ENCODE measurements around the gene UBALD2. TPM values are rescaled to one million over a fixed set of nuclear protein-coding genes. Genes with fewer than 3 reads are reported as not detected.
"Not testable (repeated sequence)": the region's sequence is repeated elsewhere in the genome, so short reads cannot be mapped to it uniquely, and the experiment has no call there.

UBALD2 gene
- polyA plus RNA-seq, 2 donors: 35.4 to 49.7 TPM

DNA sequence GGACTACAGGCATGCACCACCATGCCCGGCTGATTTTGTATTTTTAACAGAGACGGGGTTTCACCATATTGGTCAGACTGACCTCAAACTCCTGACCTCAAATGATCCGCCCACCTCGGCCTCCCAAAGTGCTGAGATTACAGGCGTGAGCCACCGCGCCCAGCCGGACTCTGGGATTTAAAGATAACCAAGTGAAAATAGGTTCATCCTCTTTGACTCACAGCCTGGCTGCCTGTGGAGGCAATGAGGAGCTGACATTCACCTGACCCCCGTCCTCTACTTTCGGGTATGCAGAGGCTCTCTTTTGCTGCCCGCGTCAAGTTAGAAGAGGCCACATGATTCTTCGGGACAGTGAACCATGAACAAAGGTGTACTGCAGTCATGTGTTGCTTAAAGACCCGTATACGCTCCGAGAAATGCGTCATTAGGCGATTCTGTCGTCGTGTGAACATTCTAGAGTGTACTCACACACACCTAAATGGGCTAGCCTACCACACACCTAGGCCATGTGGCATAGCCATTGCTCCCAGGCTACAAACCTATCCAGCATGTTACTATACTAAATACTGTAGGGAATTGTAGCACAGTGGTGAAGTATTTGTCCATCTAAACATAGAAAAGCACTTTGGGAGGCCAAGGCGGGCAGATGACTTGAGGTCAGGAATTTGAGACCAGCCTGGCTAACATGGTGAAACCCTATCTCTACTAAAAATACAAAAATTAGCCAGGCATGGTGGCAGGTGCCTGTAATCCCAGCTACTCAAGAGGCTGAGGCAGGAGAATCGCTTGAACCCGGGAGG is 12.0 kb upstream of the UBALD2 start:
- H3K36me3 ChIP-seq (ENCODE audit: control insufficient read depth in 2 of 2, insufficient read depth in 2 of 2, low read length in 1 of 2); H3K27me3 ChIP-seq (ENCODE audit: control insufficient read depth in 1 of 2, insufficient read depth in 2 of 2, low read length in 2 of 2); H3K4me1 ChIP-seq (ENCODE audit: control insufficient read depth in 2 of 2, insufficient read depth in 2 of 2, low read length in 1 of 2); H3K4me3 ChIP-seq (ENCODE audit: low read depth in 1 of 2, low read length in 2 of 2); H3K9me3 ChIP-seq (ENCODE audit: control insufficient read depth in 2 of 2, insufficient read depth in 1 of 2, low read depth in 1 of 2, low read length in 1 of 2): not testable (repeated sequence)
- H3K27ac ChIP-seq (ENCODE audit: low read depth in 2 of 2, low read length in 1 of 2): peak overlapping the region in 1 of 2 donors; percentile 26
- WGBS, 2 donors: 87 to 91% methylated on average over 23 of the region's 23 CpGs

DNA sequence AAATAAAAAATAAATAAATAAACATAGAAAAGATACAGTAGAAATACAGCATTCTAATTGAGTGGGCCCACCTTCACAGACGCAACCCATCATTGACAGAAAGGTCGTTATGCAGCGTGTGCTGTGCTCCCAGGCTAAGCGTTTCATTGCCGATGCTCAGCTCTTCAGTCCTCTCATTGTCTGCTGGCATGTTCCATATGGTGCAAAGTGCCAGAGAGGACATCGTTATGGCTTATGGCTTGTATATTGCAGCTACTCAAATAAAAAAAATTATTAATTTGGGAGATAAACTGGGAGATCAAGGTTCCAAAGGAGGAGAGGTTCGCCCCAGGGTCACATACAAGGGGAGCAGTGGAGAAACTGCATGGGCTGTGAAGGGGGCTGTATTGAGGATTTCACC is 11.3 kb upstream of the UBALD2 start:
- no peaks in the 10 kb centered on the region for H3K27me3 ChIP-seq (ENCODE audit: control insufficient read depth in 1 of 2, insufficient read depth in 2 of 2, low read length in 2 of 2)
- peaks cover 0 to 7% of the 10 kb centered on the region in 2 donors for H3K4me1 ChIP-seq (ENCODE audit: control insufficient read depth in 2 of 2, insufficient read depth in 2 of 2, low read length in 1 of 2)
- no peaks in the 10 kb centered on the region for H3K9me3 ChIP-seq (ENCODE audit: control insufficient read depth in 2 of 2, insufficient read depth in 1 of 2, low read depth in 1 of 2, low read length in 1 of 2)
- 88 to 91% methylated on average over 7 of the region's 7 CpGs for WGBS, 2 donors
- H3K4me3 ChIP-seq (ENCODE audit: low read depth in 1 of 2, low read length in 2 of 2): no peak overlapping the region
- H3K36me3 ChIP-seq (ENCODE audit: control insufficient read depth in 2 of 2, insufficient read depth in 2 of 2, low read length in 1 of 2): no peaks in the 10 kb centered on the region
- no peak overlapping the region for H3K27ac ChIP-seq (ENCODE audit: low read depth in 2 of 2, low read length in 1 of 2)

DNA sequence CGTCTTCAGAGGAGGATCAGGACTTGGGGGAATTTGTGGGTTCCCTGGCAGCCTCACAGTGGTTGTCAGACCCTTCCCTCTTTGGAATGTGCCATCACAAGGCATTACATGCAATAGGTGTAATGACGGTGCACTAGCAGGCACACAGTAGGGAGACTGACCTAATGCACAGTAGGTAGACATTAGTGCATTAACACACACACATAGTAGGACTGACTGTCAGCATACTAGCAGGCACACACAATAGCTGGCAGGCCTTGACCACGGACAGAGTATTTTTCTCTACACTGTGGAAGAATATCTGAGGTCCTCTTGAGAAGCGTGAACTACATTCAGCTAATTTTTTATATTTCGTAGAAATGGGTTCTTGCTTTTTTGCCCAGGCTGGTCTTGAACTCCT is 10.9 kb upstream of the UBALD2 start:
- H3K36me3 ChIP-seq (ENCODE audit: control insufficient read depth in 2 of 2, insufficient read depth in 2 of 2, low read length in 1 of 2): no peaks in the 10 kb centered on the region
- H3K27me3 ChIP-seq (ENCODE audit: control insufficient read depth in 1 of 2, insufficient read depth in 2 of 2, low read length in 2 of 2): no peaks in the 10 kb centered on the region
- H3K9me3 ChIP-seq (ENCODE audit: control insufficient read depth in 2 of 2, insufficient read depth in 1 of 2, low read depth in 1 of 2, low read length in 1 of 2): no peaks in the 10 kb centered on the region
- WGBS, 2 donors: 85 to 90% methylated on average over 5 of the region's 5 CpGs
- no peak overlapping the region for H3K4me3 ChIP-seq (ENCODE audit: low read depth in 1 of 2, low read length in 2 of 2)
- H3K27ac ChIP-seq (ENCODE audit: low read depth in 2 of 2, low read length in 1 of 2): no peak overlapping the region
- peaks cover 0 to 7% of the 10 kb centered on the region in 2 donors for H3K4me1 ChIP-seq (ENCODE audit: control insufficient read depth in 2 of 2, insufficient read depth in 2 of 2, low read length in 1 of 2)

GRCh38 chr17:76255801-76256429 is 9.2 kb upstream of the UBALD2 start:
- Histone ChIP-seq H3K36me3 (ENCODE audit: control insufficient read depth in 2 of 2, insufficient read depth in 2 of 2, low read length in 1 of 2) (no peaks in the 10 kb centered on the region), H3K27me3 (ENCODE audit: control insufficient read depth in 1 of 2, insufficient read depth in 2 of 2, low read length in 2 of 2) (no peaks in the 10 kb centered on the region), H3K9me3 (ENCODE audit: control insufficient read depth in 2 of 2, insufficient read depth in 1 of 2, low read depth in 1 of 2, low read length in 1 of 2) (no peaks in the 10 kb centered on the region), H3K4me3 (ENCODE audit: low read depth in 1 of 2, low read length in 2 of 2) (no peak overlapping the region), H3K27ac (ENCODE audit: low read depth in 2 of 2, low read length in 1 of 2) (no peak overlapping the region), H3K4me1 (ENCODE audit: control insufficient read depth in 2 of 2, insufficient read depth in 2 of 2, low read length in 1 of 2) (peaks cover 0 to 9% of the 10 kb centered on the region in 2 donors)
- 62 to 80% methylated on average over 6 of the region's 6 CpGs for WGBS, 2 donors

DNA sequence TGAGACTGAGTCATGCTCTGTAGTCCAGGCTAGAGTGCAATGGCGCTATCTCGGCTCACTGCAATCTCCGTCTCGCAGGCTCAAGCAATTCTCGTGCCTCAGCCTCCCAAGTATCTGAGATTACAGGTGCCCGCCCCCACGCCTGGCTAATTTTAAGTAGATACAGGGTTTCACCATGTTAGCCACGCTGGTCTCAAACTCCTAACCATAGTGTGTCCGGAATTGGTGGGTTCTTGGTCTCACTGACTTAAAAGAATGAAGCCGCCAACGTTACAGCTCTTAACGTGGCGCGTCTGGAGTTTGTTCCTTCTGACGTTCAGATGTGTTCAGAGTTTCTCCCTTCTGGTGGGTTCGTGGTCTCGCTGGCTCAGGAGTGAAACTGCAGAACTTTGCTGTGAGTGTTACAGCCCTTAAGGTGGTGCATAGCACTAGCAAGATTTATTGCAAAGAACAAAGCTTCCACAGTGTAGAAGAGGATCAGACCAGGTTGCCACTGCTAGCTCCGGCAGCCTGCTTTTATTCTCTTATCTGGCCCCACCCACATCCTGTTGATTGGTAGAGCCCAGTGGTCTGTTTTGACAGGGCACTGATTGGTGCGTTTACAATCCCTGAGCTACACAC is 8.6 kb upstream of the UBALD2 start:
- not testable (repeated sequence) for H3K36me3 ChIP-seq (ENCODE audit: control insufficient read depth in 2 of 2, insufficient read depth in 2 of 2, low read length in 1 of 2); H3K4me1 ChIP-seq (ENCODE audit: control insufficient read depth in 2 of 2, insufficient read depth in 2 of 2, low read length in 1 of 2); H3K4me3 ChIP-seq (ENCODE audit: low read depth in 1 of 2, low read length in 2 of 2); H3K27ac ChIP-seq (ENCODE audit: low read depth in 2 of 2, low read length in 1 of 2); H3K27me3 ChIP-seq (ENCODE audit: control insufficient read depth in 1 of 2, insufficient read depth in 2 of 2, low read length in 2 of 2); H3K9me3 ChIP-seq (ENCODE audit: control insufficient read depth in 2 of 2, insufficient read depth in 1 of 2, low read depth in 1 of 2, low read length in 1 of 2)
- WGBS, 2 donors: 79 to 82% methylated on average over 19 of the region's 19 CpGs

- Histone ChIP-seq H3K36me3 (ENCODE audit: control insufficient read depth in 2 of 2, insufficient read depth in 2 of 2, low read length in 1 of 2) (no peaks in the 10 kb centered on the region), H3K9me3 (ENCODE audit: control insufficient read depth in 2 of 2, insufficient read depth in 1 of 2, low read depth in 1 of 2, low read length in 1 of 2) (no peaks in the 10 kb centered on the region), H3K27ac (ENCODE audit: low read depth in 2 of 2, low read length in 1 of 2) (peak overlapping the region in 1 of 2 donors; percentile 9), H3K4me3 (ENCODE audit: low read depth in 1 of 2, low read length in 2 of 2) (no peak overlapping the region), H3K4me1 (ENCODE audit: control insufficient read depth in 2 of 2, insufficient read depth in 2 of 2, low read length in 1 of 2) (peaks cover 0 to 5% of the 10 kb centered on the region in 2 donors), H3K27me3 (ENCODE audit: control insufficient read depth in 1 of 2, insufficient read depth in 2 of 2, low read length in 2 of 2) (no peaks in the 10 kb centered on the region)
- WGBS, 2 donors: 89 to 90% methylated on average over 7 of the region's 7 CpGs
These were observed 4.9 kb upstream of the UBALD2 start for GRCh38 chr17:76260220-76260619.

- H3K9me3 ChIP-seq (ENCODE audit: control insufficient read depth in 2 of 2, insufficient read depth in 1 of 2, low read depth in 1 of 2, low read length in 1 of 2): no peaks in the 10 kb centered on the region
- H3K36me3 ChIP-seq (ENCODE audit: control insufficient read depth in 2 of 2, insufficient read depth in 2 of 2, low read length in 1 of 2): no peaks in the 10 kb centered on the region
- no peaks in the 10 kb centered on the region for H3K27me3 ChIP-seq (ENCODE audit: control insufficient read depth in 1 of 2, insufficient read depth in 2 of 2, low read length in 2 of 2)
- no peak overlapping the region for H3K4me3 ChIP-seq (ENCODE audit: low read depth in 1 of 2, low read length in 2 of 2)
- peak overlapping the region in 1 of 2 donors; percentile 37 for H3K27ac ChIP-seq (ENCODE audit: low read depth in 2 of 2, low read length in 1 of 2)
- 70 to 74% methylated on average over 5 of the region's 5 CpGs for WGBS, 2 donors
- H3K4me1 ChIP-seq (ENCODE audit: control insufficient read depth in 2 of 2, insufficient read depth in 2 of 2, low read length in 1 of 2): peaks cover 0 to 5% of the 10 kb centered on the region in 2 donors
These were observed 4.5 kb upstream of the UBALD2 start for GRCh38 chr17:76260669-76261068.

DNA sequence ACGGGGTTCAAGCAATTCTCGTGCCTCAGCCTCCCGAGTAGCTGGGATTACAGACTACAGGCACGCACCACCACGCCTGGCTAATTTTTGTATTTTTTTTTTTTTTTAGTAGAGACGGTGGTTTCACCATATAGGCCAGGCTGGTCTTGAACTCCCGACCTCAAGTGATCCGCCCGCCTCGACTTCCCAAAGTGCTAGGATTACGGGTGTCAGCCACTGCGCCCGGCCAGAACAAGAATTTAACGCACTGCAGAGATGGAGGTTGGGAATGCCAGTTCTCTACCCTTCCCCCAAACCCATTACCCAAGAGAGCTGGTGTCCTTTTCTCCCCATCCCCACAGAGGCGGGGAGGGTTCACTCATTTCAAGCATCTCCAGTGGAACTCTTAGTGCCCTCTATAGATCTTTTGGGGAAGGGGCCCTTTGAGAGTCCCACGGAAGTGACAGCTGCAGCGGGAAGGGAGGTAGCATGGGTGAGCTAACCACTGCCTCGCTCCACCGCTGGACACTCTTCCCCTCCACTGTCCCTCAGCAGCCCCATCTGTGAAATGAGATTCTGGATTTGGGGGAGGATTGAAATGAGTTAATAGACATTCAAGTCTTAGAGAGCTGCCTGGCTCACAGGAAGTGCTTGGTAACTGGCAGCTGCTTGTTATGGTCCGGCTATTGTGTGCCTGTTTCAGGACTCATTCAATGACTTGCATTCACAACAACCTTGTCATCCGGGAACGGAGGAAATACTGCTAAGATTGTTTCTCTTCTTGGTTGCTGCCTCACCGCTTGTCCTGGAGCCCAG is 3.5 kb upstream of the UBALD2 start:
- no peak overlapping the region for H3K4me3 ChIP-seq (ENCODE audit: low read depth in 1 of 2, low read length in 2 of 2)
- no peaks in the 10 kb centered on the region for H3K36me3 ChIP-seq (ENCODE audit: control insufficient read depth in 2 of 2, insufficient read depth in 2 of 2, low read length in 1 of 2)
- 87 to 88% methylated on average over 23 of the region's 23 CpGs for WGBS, 2 donors
- H3K27ac ChIP-seq (ENCODE audit: low read depth in 2 of 2, low read length in 1 of 2): peak overlapping the region in 1 of 2 donors; percentile 94
- H3K9me3 ChIP-seq (ENCODE audit: control insufficient read depth in 2 of 2, insufficient read depth in 1 of 2, low read depth in 1 of 2, low read length in 1 of 2): no peaks in the 10 kb centered on the region
- peaks cover 0 to 5% of the 10 kb centered on the region in 2 donors for H3K4me1 ChIP-seq (ENCODE audit: control insufficient read depth in 2 of 2, insufficient read depth in 2 of 2, low read length in 1 of 2)
- H3K27me3 ChIP-seq (ENCODE audit: control insufficient read depth in 1 of 2, insufficient read depth in 2 of 2, low read length in 2 of 2): no peaks in the 10 kb centered on the region

DNA sequence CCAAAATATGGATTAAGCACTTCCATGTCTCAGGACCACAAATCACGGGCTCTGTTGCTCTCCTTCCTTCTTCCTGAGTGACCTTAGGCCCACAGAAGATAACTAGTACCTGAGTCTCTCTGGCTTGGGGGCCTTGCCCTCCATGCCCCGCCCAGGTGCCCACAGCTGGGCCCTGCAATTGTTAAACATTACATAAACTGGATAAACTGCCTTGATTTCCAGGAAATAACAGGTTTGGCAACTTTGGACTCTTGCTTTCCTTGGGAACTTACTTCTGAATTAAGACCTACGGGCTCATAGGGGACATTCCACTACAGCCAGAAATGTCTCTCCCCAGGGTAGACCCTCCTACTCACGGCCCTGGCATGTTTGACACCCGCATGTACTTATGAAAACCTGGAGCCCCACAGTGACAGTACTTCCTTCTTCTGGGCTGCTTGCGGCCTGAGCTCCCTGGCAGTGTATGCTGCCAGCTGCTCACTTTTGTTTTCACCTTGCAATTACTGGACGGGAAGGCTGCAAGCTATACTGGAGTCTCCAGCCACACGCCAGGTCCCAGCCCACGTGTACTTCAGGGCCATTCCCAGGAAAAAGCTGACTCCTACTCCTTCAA is 2.3 kb upstream of the UBALD2 start:
- Histone ChIP-seq H3K27me3 (ENCODE audit: control insufficient read depth in 1 of 2, insufficient read depth in 2 of 2, low read length in 2 of 2) (no peaks in the 10 kb centered on the region), H3K4me3 (ENCODE audit: low read depth in 1 of 2, low read length in 2 of 2) (no peak overlapping the region), H3K36me3 (ENCODE audit: control insufficient read depth in 2 of 2, insufficient read depth in 2 of 2, low read length in 1 of 2) (no peaks in the 10 kb centered on the region), H3K9me3 (ENCODE audit: control insufficient read depth in 2 of 2, insufficient read depth in 1 of 2, low read depth in 1 of 2, low read length in 1 of 2) (no peaks in the 10 kb centered on the region), H3K4me1 (ENCODE audit: control insufficient read depth in 2 of 2, insufficient read depth in 2 of 2, low read length in 1 of 2) (peaks cover 0 to 5% of the 10 kb centered on the region in 2 donors), H3K27ac (ENCODE audit: low read depth in 2 of 2, low read length in 1 of 2) (peak overlapping the region; percentile 94 to 95)
- 35 to 39% methylated on average over 9 of the region's 9 CpGs for WGBS, 2 donors

Measured in esophagus (tissue), 2 donors.